K562 (cell line): ENCODE data around the gene MGST3. TPM values are rescaled to one million over a fixed set of nuclear protein-coding genes. Genes with fewer than 3 reads are reported as not detected.

ENCODE experiments used
- CBFA2T2 ChIP-seq: fragments of 450-650 bp; conservative IDR thresholded peaks from 2 replicates; pipeline ENCODE4 v1.6.1; 2017; ENCODE audit warnings: mild to moderate bottlenecking
- GTF2F1 ChIP-seq: IDR thresholded peaks from 2 replicates; pipeline ENCODE4 v1.6.1; 2011; ENCODE audit warnings: low read depth, low read length, improper control_type of control experiment
- HDGF ChIP-seq: fragments of 450-650 bp; IDR thresholded peaks from 2 replicates; pipeline ENCODE4 v1.6.1; 2016
- MTA3 ChIP-seq: fragments of 450-650 bp; formaldehyde crosslinking; IDR thresholded peaks from 2 replicates; pipeline ENCODE4 v1.6.1; 2017; ENCODE audit warnings: mild to moderate bottlenecking, borderline replicate concordance
- NCOA1 ChIP-seq: fragments of 450-650 bp; IDR thresholded peaks from 2 replicates; pipeline ENCODE4 v1.6.1; 2016; ENCODE audit warnings: low read depth
- NELFE ChIP-seq: IDR thresholded peaks from 2 replicates; pipeline ENCODE4 v1.6.1; 2011; ENCODE audit warnings: mild to moderate bottlenecking; ENCODE audit not compliant: insufficient read depth, insufficient read length
- RBM34 ChIP-seq: fragments of 200-400 bp; formaldehyde crosslinking; IDR thresholded peaks from 2 replicates; pipeline ENCODE4 v1.6.1; 2018; ENCODE audit warnings: low read length, borderline replicate concordance; ENCODE audit not compliant: insufficient read depth
- RBM39 ChIP-seq: fragments of 200-400 bp; formaldehyde crosslinking; optimal IDR thresholded peaks from 2 replicates; pipeline ENCODE3; 2018; ENCODE audit warnings: low read depth, low read length
- SNRNP70 ChIP-seq: fragments of 200-400 bp; formaldehyde crosslinking; optimal IDR thresholded peaks from 2 replicates; pipeline ENCODE3; 2017; ENCODE audit warnings: low read depth, low read length
- XRCC4 ChIP-seq: IDR thresholded peaks from one replicate; pipeline ENCODE4 v1.6.1; 2011; ENCODE audit not compliant: insufficient read depth, insufficient read length; ENCODE audit errors: extremely low read depth
- ZBTB1 ChIP-seq: sonication (generic); formaldehyde crosslinking; IDR thresholded peaks from 2 replicates; pipeline ENCODE4 v1.8.1; 2023; ENCODE audit warnings: missing genetic modification reagents, low read depth, mild to moderate bottlenecking, borderline replicate concordance
- ZNF311 ChIP-seq: fragments of 250-450 bp; sonication (Bioruptor Pico); IDR thresholded peaks from 2 replicates; pipeline ENCODE4 v1.4.0; 2020; ENCODE audit warnings: mild to moderate bottlenecking, moderate library complexity
- polyA plus RNA-seq, 8 experiments: library from polyadenylated mRNA; depleted of rRNA in 4 of 8; stranded (reverse) in 5 of 8; unstranded in 3 of 8; fragments of >200 nt; fragmentation: Nextera tagmentation in 2 of 8; fragmentation: Illumina TruSeq in 1 of 8; extraction: Ambion mirVana in 2 of 8; extraction: Trizol in 1 of 8; gene quantifications; 2 replicates each; pipeline versions ENCODE4 v1.2.1 to v1.2.3, GENCODE V29; 2011 to 2014; ENCODE audit warnings: inconsistent platforms in 1 of 8, missing spikeins in 1 of 8
- total RNA-seq, 7 experiments: library from RNA; depleted of rRNA in 6 of 7; stranded (reverse); fragments of >200 nt in 6 of 7; fragmentation: Illumina TruSeq in 2 of 7; extraction: Trizol in 2 of 7; gene quantifications; 2 replicates each; pipeline versions ENCODE4 v1.2.1 to v1.2.3, GENCODE V29; 2011 to 2021; ENCODE audit warnings: low replicate concordance in 1 of 7
- TF ChIP-seq, protein P1 (sequence below): fragments of 450-650 bp; formaldehyde crosslinking; IDR thresholded peaks from 2 replicates; pipeline ENCODE4 v1.4.0; 2020; ENCODE audit warnings: mild to moderate bottlenecking
- TF ChIP-seq, protein P2 (sequence below): fragments of 450-650 bp; IDR thresholded peaks from 2 replicates; pipeline ENCODE4 v1.6.1; 2016; ENCODE audit warnings: antibody characterized with exemption
- TF ChIP-seq, protein P3 (sequence below): sonication (generic); formaldehyde crosslinking; IDR thresholded peaks from 2 replicates; pipeline ENCODE4 v1.8.0; 2022; ENCODE audit warnings: missing genetic modification reagents, mild to moderate bottlenecking, borderline replicate concordance
- TF ChIP-seq, protein P4 (sequence below): IDR thresholded peaks from 2 replicates; pipeline ENCODE4 v1.6.1; 2016; ENCODE audit warnings: missing genetic modification characterization, missing compliant biosample characterization
- TF ChIP-seq, protein P5 (sequence below): sonication (generic); IDR thresholded peaks from 2 replicates; pipeline ENCODE4 v1.6.1; 2016

The MGST3 gene
- total and polyA plus RNA-seq, 9 of the 15 experiments (the other 6 are each of a cell fraction or from before 2014, with no cell fraction given), result 70.7 to 287 (median 105) TPM

DNA sequence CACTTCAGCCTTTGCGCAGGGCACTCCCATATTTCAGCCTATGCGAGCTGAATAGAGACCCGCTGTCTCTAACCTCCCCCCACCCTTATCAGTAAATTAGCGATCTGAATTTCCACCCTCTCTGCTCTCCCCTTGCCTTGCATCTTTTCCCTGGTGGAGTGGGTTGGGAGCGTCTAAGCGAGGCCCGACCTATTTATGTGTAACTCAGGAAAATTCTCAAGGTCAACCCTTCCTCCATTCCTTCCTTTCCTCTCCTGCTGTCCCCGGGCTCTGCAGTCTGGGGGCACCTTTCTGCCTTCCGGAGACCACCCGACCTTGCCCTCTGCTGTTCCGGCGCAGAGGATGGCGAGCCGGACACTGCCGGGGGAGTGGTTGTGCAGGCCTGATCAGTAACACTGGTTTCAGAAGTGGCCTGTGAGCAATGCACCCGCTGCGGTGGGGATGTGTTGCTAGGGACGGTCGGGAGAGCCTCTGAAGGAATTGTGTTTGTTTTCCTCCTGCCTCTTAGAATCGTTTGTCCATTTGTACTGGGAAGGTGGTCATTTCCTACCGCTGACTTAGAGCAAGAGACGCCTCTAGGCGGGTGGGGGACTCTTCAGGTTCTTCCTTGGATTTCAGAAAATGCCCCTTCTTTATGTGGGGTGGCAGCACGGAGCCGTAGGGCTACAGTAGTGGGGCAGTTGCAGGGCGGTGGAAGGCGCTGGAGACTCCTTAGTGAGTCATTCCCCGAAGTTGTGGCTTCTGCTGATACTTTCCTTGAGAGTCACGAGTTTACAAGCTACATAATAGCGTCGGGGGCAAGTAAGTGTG, 513 bp downstream of the MGST3 start (continued):
- TF ChIP-seq, protein P1, sequence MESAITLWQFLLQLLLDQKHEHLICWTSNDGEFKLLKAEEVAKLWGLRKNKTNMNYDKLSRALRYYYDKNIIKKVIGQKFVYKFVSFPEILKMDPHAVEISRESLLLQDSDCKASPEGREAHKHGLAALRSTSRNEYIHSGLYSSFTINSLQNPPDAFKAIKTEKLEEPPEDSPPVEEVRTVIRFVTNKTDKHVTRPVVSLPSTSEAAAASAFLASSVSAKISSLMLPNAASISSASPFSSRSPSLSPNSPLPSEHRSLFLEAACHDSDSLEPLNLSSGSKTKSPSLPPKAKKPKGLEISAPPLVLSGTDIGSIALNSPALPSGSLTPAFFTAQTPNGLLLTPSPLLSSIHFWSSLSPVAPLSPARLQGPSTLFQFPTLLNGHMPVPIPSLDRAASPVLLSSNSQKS (CRISPR knock-in tag), result no peak
- TF ChIP-seq HDGF, result no peak
- 0 out of 2 replicates have a peak, but pooled peaks have one; percentile 32 for TF ChIP-seq CBFA2T2
- TF ChIP-seq ZBTB1 (CRISPR knock-in tag), result peak; percentile 51; the same call in 1 of the 2 replicates
- TF ChIP-seq NELFE, result no peak
- no peak for TF ChIP-seq GTF2F1
- no peak for TF ChIP-seq ZNF311 (CRISPR knock-in tag)
- TF ChIP-seq RBM39, result no peak
- no peak; the same call in 1 of the 2 replicates for TF ChIP-seq MTA3
- no peak for TF ChIP-seq RBM34
- TF ChIP-seq, protein P2, sequence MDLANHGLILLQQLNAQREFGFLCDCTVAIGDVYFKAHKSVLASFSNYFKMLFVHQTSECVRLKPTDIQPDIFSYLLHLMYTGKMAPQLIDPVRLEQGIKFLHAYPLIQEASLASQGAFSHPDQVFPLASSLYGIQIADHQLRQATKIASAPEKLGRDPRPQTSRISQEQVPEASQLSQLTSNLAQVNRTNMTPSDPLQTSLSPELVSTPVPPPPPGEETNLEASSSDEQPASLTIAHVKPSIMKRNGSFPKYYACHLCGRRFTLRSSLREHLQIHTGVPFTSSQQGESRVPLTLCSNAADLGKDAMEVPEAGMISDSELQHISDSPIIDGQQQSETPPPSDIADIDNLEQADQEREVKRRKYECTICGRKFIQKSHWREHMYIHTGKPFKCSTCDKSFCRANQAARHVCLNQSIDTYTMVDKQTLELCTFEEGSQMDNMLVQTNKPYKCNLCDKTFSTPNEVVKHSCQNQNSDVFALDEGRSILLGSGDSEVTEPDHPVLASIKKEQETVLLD, result peak; percentile 64
- no peak for TF ChIP-seq SNRNP70
- no peak for TF ChIP-seq XRCC4
- TF ChIP-seq, protein P3, sequence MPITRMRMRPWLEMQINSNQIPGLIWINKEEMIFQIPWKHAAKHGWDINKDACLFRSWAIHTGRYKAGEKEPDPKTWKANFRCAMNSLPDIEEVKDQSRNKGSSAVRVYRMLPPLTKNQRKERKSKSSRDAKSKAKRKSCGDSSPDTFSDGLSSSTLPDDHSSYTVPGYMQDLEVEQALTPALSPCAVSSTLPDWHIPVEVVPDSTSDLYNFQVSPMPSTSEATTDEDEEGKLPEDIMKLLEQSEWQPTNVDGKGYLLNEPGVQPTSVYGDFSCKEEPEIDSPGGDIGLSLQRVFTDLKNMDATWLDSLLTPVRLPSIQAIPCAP (CRISPR knock-in tag), result no peak
- TF ChIP-seq, protein P4, sequence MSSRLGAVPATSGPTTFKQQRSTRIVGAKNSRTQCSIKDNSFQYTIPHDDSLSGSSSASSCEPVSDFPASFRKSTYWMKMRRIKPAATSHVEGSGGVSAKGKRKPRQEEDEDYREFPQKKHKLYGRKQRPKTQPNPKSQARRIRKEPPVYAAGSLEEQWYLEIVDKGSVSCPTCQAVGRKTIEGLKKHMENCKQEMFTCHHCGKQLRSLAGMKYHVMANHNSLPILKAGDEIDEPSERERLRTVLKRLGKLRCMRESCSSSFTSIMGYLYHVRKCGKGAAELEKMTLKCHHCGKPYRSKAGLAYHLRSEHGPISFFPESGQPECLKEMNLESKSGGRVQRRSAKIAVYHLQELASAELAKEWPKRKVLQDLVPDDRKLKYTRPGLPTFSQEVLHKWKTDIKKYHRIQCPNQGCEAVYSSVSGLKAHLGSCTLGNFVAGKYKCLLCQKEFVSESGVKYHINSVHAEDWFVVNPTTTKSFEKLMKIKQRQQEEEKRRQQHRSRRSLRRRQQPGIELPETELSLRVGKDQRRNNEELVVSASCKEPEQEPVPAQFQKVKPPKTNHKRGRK (tag), result no peak
- TF ChIP-seq NCOA1, result no peak
- TF ChIP-seq, protein P5, sequence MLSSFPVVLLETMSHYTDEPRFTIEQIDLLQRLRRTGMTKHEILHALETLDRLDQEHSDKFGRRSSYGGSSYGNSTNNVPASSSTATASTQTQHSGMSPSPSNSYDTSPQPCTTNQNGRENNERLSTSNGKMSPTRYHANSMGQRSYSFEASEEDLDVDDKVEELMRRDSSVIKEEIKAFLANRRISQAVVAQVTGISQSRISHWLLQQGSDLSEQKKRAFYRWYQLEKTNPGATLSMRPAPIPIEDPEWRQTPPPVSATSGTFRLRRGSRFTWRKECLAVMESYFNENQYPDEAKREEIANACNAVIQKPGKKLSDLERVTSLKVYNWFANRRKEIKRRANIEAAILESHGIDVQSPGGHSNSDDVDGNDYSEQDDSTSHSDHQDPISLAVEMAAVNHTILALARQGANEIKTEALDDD, result no peak
